Hepatocyte (in vitro differentiated cells): ENCODE data around the gene GNPDA1. TPM values are rescaled to one million over a fixed set of nuclear protein-coding genes. Genes with fewer than 3 reads are reported as not detected.

Source experiments
- DNase-seq: peaks from one replicate; pipeline ENCODE4 v3.0.0-alpha.2; 2016; ENCODE audit warnings: low spot score
- H2AFZ ChIP-seq: fragments of 200-600 bp; sonication (generic); 2 replicates; pipeline ENCODE4 v1.6.0; 2016; ENCODE audit warnings: antibody characterized with exemption, mild to moderate bottlenecking
- H3K27ac ChIP-seq: fragments of 200-600 bp; sonication (generic); 2 replicates; pipeline ENCODE4 v1.5.1; 2016; ENCODE audit warnings: mild to moderate bottlenecking
- H3K27me3 ChIP-seq: fragments of 200-600 bp; sonication (generic); 2 replicates; pipeline ENCODE4 v1.6.1; 2016
- H3K36me3 ChIP-seq: fragments of 200-600 bp; sonication (generic); replicated peaks from 2 replicates; pipeline ENCODE4 v1.5.1; 2016; ENCODE audit warnings: low read depth; ENCODE audit not compliant: insufficient read depth
- H3K4me1 ChIP-seq: fragments of 200-600 bp; sonication (generic); 2 replicates; pipeline ENCODE4 v1.5.1; 2016; ENCODE audit warnings: mild to moderate bottlenecking, moderate library complexity; ENCODE audit not compliant: insufficient read depth
- H3K4me2 ChIP-seq: fragments of 200-600 bp; sonication (generic); 2 replicates; pipeline ENCODE4 v1.6.0; 2016
- H3K4me3 ChIP-seq: fragments of 200-600 bp; sonication (generic); 2 replicates; pipeline ENCODE4 v1.5.1; 2016; ENCODE audit warnings: mild to moderate bottlenecking
- H3K79me2 ChIP-seq: fragments of 200-600 bp; sonication (generic); 2 replicates; pipeline ENCODE4 v1.6.0; 2017; ENCODE audit warnings: mild to moderate bottlenecking
- H3K9me2 ChIP-seq: fragments of 200-600 bp; sonication (generic); replicated peaks from 2 replicates; pipeline ENCODE4 v1.6.0; 2017; ENCODE audit warnings: mild to moderate bottlenecking; ENCODE audit not compliant: insufficient read depth
- H3K9me3 ChIP-seq: fragments of 200-600 bp; sonication (generic); 2 replicates; pipeline ENCODE4 v1.5.1; 2016; ENCODE audit warnings: low read depth, mild to moderate bottlenecking
- H4K20me1 ChIP-seq: fragments of 200-600 bp; sonication (generic); 2 replicates; pipeline ENCODE4 v1.6.0; 2016; ENCODE audit warnings: mild to moderate bottlenecking; ENCODE audit not compliant: insufficient read depth, poor library complexity, severe bottlenecking
- EZH2 ChIP-seq: fragments of 200-600 bp; sonication (generic); IDR thresholded peaks from 2 replicates; pipeline ENCODE4 v1.6.1; 2016; ENCODE audit warnings: antibody characterized with exemption, mild to moderate bottlenecking, borderline replicate concordance
- EZH2phosphoT487 ChIP-seq: fragments of 200-600 bp; sonication (generic); IDR thresholded peaks from one replicate; pipeline ENCODE4 v1.6.1; 2018; ENCODE audit warnings: antibody characterized with exemption, mild to moderate bottlenecking, low read depth, moderate library complexity; ENCODE audit not compliant: unreplicated experiment, severe bottlenecking
- WGBS: methylation state at CpG from one replicate; pipeline ENCODE4 v1.1.6; 2016; ENCODE audit warnings: low lambda C conversion rate; ENCODE audit errors: missing lambda C conversion rate; 5-methylcytosine and 5-hydroxymethylcytosine counted together
- polyA plus RNA-seq: library from polyadenylated mRNA; unstranded; fragments of >200 nt; fragmentation: Nextera tagmentation; extraction: Ambion mirVana; gene quantifications from 2 replicates; pipeline ENCODE4 v1.2.1, GENCODE V29; 2016
- total RNA-seq: library from RNA; depleted of rRNA; stranded (reverse); fragments of >200 nt; gene quantifications from 2 replicates; pipeline ENCODE4 v1.2.3, GENCODE V29; 2014
- TF ChIP-seq, protein P1 (sequence below): fragments of 200-600 bp; sonication (generic); IDR thresholded peaks from 2 replicates; pipeline ENCODE4 v1.5.1; 2016; ENCODE audit warnings: antibody characterized with exemption, mild to moderate bottlenecking; ENCODE audit not compliant: poor library complexity

GNPDA1 gene
- total and polyA plus RNA-seq, 2 experiments from 2014 or later: 97.3 to 106 TPM

DNA sequence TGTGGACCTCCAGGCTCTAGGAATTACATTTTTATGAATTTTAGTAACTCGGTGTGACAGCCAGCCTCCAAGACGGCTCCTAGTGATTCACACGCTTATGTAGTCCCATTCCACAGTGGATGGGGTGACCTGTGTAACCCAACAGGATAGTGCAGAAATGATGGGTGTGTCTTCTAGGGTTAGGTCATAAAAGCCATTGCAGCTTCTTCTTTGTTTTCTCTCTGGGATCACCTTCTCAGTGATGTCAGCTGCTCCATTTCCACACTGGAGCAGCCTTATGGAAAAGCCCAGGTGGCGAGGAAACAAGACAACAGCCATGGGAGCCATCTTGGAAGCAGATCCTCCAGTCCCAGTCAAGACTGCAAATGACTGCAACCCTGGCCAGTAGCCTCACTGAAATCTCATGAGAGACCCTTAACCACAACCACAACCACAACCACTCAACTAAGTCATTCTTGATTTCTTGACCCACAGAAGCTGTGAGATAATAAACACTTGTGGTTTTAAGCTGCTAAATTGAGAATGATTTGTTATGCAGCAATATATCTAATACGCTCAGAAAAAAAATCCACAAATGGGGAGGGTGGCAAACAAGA lies 5.1 kb upstream of the GNPDA1 start:
- TF ChIP-seq, protein P1, sequence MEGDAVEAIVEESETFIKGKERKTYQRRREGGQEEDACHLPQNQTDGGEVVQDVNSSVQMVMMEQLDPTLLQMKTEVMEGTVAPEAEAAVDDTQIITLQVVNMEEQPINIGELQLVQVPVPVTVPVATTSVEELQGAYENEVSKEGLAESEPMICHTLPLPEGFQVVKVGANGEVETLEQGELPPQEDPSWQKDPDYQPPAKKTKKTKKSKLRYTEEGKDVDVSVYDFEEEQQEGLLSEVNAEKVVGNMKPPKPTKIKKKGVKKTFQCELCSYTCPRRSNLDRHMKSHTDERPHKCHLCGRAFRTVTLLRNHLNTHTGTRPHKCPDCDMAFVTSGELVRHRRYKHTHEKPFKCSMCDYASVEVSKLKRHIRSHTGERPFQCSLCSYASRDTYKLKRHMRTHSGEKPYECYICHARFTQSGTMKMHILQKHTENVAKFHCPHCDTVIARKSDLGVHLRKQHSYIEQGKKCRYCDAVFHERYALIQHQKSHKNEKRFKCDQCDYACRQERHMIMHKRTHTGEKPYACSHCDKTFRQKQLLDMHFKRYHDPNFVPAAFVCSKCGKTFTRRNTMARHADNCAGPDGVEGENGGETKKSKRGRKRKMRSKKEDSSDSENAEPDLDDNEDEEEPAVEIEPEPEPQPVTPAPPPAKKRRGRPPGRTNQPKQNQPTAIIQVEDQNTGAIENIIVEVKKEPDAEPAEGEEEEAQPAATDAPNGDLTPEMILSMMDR: no peak
- no peak for TF ChIP-seq EZH2phosphoT487
- no peak for TF ChIP-seq EZH2
- 93% methylated on average over 5 of the region's 5 CpGs for WGBS
- H3K4me2 ChIP-seq: no peak overlapping the region
- H3K9me3 ChIP-seq: peaks cover 5% of the 10 kb centered on the region
- H3K4me3 ChIP-seq: no peak overlapping the region
- no peaks in the 10 kb centered on the region for H3K9me2 ChIP-seq
- DNase-seq: no peak
- H3K4me1 ChIP-seq: no peaks in the 10 kb centered on the region
- no peaks in the 10 kb centered on the region for H4K20me1 ChIP-seq
- H3K27ac ChIP-seq: no peak overlapping the region
- no peaks in the 10 kb centered on the region for H3K27me3 ChIP-seq
- no peaks in the 10 kb centered on the region for H3K36me3 ChIP-seq
- H2AFZ ChIP-seq: no peak overlapping the region
- no peaks in the 10 kb centered on the region for H3K79me2 ChIP-seq

DNA sequence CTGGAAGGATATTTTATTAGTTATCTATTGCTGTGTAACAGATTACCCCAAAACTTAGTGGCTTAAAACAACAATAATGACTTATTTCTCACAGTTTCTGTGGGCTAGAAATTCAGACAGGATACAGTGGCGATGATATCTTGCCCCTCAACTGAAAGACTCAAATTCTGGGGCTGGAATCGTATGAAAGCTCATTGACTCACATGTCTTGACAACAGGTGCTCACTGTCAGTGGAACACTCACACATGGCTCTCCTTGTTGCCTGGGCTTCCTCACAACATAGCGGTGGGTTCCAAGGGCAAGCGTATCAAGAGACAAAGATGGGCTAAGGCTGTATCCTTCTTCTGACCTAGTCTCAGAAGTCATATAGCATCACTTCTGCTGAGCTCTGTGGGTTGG lies 3.7 kb upstream of the GNPDA1 start:
- 92% methylated on average over 4 of the region's 4 CpGs for WGBS
- peak overlapping the region; percentile 43 for H3K27ac ChIP-seq
- no peak overlapping the region for H2AFZ ChIP-seq

DNA sequence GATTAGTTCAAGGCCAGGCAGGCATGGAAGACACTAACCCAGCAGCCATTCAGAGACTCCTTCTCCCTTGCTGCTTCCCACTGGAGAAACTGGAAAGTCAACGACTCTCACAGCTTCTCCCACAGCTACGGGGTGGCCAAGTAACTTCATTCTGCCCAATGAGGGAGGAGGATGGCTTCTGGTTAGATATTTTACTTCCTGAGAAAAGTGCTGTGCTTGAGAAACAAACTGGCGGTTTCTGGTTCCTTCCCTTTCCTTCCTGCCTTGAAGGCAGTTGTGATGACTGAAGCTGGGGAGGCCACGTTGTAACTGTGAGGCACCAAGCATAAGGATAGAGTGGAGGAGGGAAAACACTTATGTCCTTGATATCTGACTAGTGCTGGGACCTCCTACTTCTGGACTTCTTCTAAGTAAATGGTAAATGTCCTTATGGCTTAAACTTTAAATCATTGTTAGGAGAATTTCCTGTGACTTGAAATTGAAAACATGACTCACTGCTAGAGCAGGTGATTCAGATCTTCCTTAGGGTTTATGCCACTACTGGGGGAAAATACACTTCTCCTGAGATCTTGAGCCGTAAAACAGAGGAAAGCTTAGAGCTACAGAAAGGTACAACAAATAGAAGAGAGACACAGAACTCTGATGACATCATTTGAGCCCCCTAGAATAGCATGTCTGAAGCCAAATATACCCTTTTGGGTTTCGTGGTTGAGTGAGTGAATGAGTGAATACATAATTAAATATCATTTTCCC lies 3.1 kb upstream of the GNPDA1 start:
- H3K9me3 ChIP-seq: peaks cover 5% of the 10 kb centered on the region
- TF ChIP-seq EZH2 (no peak), EZH2phosphoT487 (no peak)
- TF ChIP-seq, protein P1: no peak
- H3K4me2 ChIP-seq: no peak overlapping the region
- no peaks in the 10 kb centered on the region for H4K20me1 ChIP-seq
- H3K4me3 ChIP-seq: no peak overlapping the region
- H3K4me1 ChIP-seq: no peaks in the 10 kb centered on the region
- peaks cover 4% of the 10 kb centered on the region for H3K79me2 ChIP-seq
- DNase-seq: peak; percentile 22
- no peaks in the 10 kb centered on the region for H3K36me3 ChIP-seq
- peak overlapping the region; percentile 43 for H3K27ac ChIP-seq
- no peaks in the 10 kb centered on the region for H3K9me2 ChIP-seq
- 84% methylated on average over 6 of the region's 6 CpGs for WGBS
- no peak overlapping the region for H2AFZ ChIP-seq
- no peaks in the 10 kb centered on the region for H3K27me3 ChIP-seq

More for the DNA sequence above, 3.7 kb upstream of the GNPDA1 start:
- no peak overlapping the region for H3K4me3 ChIP-seq
- peaks cover 5% of the 10 kb centered on the region for H3K9me3 ChIP-seq
- no peaks in the 10 kb centered on the region for H3K27me3 ChIP-seq
- H3K36me3 ChIP-seq: no peaks in the 10 kb centered on the region
- DNase-seq: no peak
- no peaks in the 10 kb centered on the region for H3K4me1 ChIP-seq
- peaks cover 4% of the 10 kb centered on the region for H3K79me2 ChIP-seq
- no peaks in the 10 kb centered on the region for H3K9me2 ChIP-seq
- no peaks in the 10 kb centered on the region for H4K20me1 ChIP-seq
- no peak overlapping the region for H3K4me2 ChIP-seq
- TF ChIP-seq, protein P1: no peak
- TF ChIP-seq EZH2phosphoT487: no peak
- no peak for TF ChIP-seq EZH2
